GM23338 (cell line): ENCODE measurements around the gene RPS18. TPM values are rescaled to one million over a fixed set of nuclear protein-coding genes. Genes with fewer than 3 reads are reported as not detected.

Experiments used
- ATAC-seq: fragments of 200-7000 bp; cut with Tn5 transposase; 3 replicates; pipeline ENCODE4 v1.9.1; 2020
- DNase-seq: peaks from one replicate; pipeline ENCODE4 v3.0.0-alpha.2; 2015; ENCODE audit warnings: low spot score
- H2AFZ ChIP-seq: fragments of 200-600 bp; sonication (generic); 2 replicates; pipeline ENCODE4 v1.8.0; 2016; ENCODE audit warnings: antibody characterized with exemption, mild to moderate bottlenecking, moderate library complexity
- H3F3A ChIP-seq: fragments of 200-600 bp; sonication (generic); replicated peaks from 2 replicates; pipeline ENCODE4 v1.8.0; 2017; ENCODE audit warnings: antibody characterized with exemption, mixed run types, low read depth
- H3K27ac ChIP-seq: fragments of 200-600 bp; sonication (generic); 2 replicates; pipeline ENCODE4 v1.6.1; 2016; ENCODE audit warnings: low read depth
- H3K27me3 ChIP-seq: fragments of 200-600 bp; sonication (generic); 2 replicates; pipeline ENCODE4 v1.8.0; 2016; ENCODE audit warnings: mild to moderate bottlenecking, mixed run types, moderate library complexity; ENCODE audit not compliant: insufficient read depth
- H3K36me3 ChIP-seq: fragments of 200-600 bp; sonication (generic); 2 replicates; pipeline ENCODE4 v1.8.0; 2016; ENCODE audit warnings: mild to moderate bottlenecking; ENCODE audit not compliant: insufficient read depth
- H3K4me1 ChIP-seq: fragments of 200-600 bp; sonication (generic); 2 replicates; pipeline ENCODE4 v1.8.0; 2016; ENCODE audit warnings: mild to moderate bottlenecking, moderate library complexity; ENCODE audit not compliant: insufficient read depth
- H3K4me2 ChIP-seq: fragments of 200-600 bp; sonication (generic); 2 replicates; pipeline ENCODE4 v1.7.1; 2017; ENCODE audit warnings: mixed run types
- H3K4me3 ChIP-seq: fragments of 200-600 bp; sonication (generic); 2 replicates; pipeline ENCODE4 v1.6.1; 2016; ENCODE audit warnings: mixed run types
- H3K79me2 ChIP-seq: fragments of 200-600 bp; sonication (generic); replicated peaks from 2 replicates; pipeline ENCODE4 v1.8.0; 2017; ENCODE audit warnings: mild to moderate bottlenecking; ENCODE audit not compliant: insufficient read depth
- H3K9me2 ChIP-seq: fragments of 200-600 bp; sonication (generic); 2 replicates; pipeline ENCODE4 v1.8.0; 2017; ENCODE audit not compliant: insufficient read depth
- H4K20me1 ChIP-seq: fragments of 200-600 bp; sonication (generic); replicated peaks from 2 replicates; pipeline ENCODE4 v1.8.0; 2017; ENCODE audit warnings: mild to moderate bottlenecking; ENCODE audit not compliant: insufficient read depth
- H3K27ac Mint-ChIP-seq: 2 replicates; pipeline ENCODE4 v1.8.0; 2020; ENCODE audit warnings: inconsistent platforms, mild to moderate bottlenecking, moderate library complexity, mixed read lengths
- H3K27me3 Mint-ChIP-seq: 3 replicates; pipeline ENCODE4 v1.8.0; 2022; ENCODE audit warnings: low read depth, mild to moderate bottlenecking, moderate library complexity, mixed read lengths, inconsistent platforms; ENCODE audit not compliant: insufficient read depth, poor library complexity
- H3K36me3 Mint-ChIP-seq: 3 replicates; pipeline ENCODE4 v1.8.0; 2021; ENCODE audit warnings: low read depth, mild to moderate bottlenecking, inconsistent platforms, moderate library complexity, mixed read lengths
- H3K4me1 Mint-ChIP-seq: 3 replicates; pipeline ENCODE4 v1.8.0; 2020; ENCODE audit warnings: mild to moderate bottlenecking, inconsistent platforms, mixed read lengths
- H3K4me3 Mint-ChIP-seq: 3 replicates; pipeline ENCODE4 v1.8.0; 2021; ENCODE audit warnings: moderate library complexity, mild to moderate bottlenecking, inconsistent platforms, mixed read lengths
- H3K9me3 Mint-ChIP-seq: 3 replicates; pipeline ENCODE4 v1.8.0; 2020; ENCODE audit warnings: moderate library complexity, mild to moderate bottlenecking, inconsistent platforms, mixed read lengths
- CREB1 ChIP-seq: fragments of 250-450 bp; sonication (Bioruptor Pico); IDR thresholded peaks from 2 replicates; pipeline ENCODE4 v1.5.0; 2020; ENCODE audit warnings: low read depth, mild to moderate bottlenecking, moderate library complexity
- EZH2 ChIP-seq: fragments of 200-600 bp; sonication (generic); IDR thresholded peaks from one replicate; pipeline ENCODE4 v1.8.0; 2017; ENCODE audit warnings: antibody characterized with exemption, mild to moderate bottlenecking, low read depth; ENCODE audit not compliant: unreplicated experiment
- EZH2phosphoT487 ChIP-seq: fragments of 200-600 bp; sonication (generic); IDR thresholded peaks from one replicate; pipeline ENCODE4 v1.8.1; 2018; ENCODE audit warnings: antibody characterized with exemption; ENCODE audit not compliant: unreplicated experiment
- JUNB ChIP-seq: IDR thresholded peaks from one replicate; pipeline ENCODE4 v1.6.1; 2016; ENCODE audit warnings: antibody characterized with exemption; ENCODE audit not compliant: unreplicated experiment
- NANOG ChIP-seq: IDR thresholded peaks from 2 replicates; pipeline ENCODE4 v1.6.1; 2016; ENCODE audit warnings: antibody characterized with exemption, borderline replicate concordance
- POLR2AphosphoS5 ChIP-seq: IDR thresholded peaks from 2 replicates; pipeline ENCODE4 v1.6.1; 2016; ENCODE audit warnings: antibody characterized with exemption, low read depth
- STAT1 ChIP-seq: IDR thresholded peaks from one replicate; pipeline ENCODE4 v1.6.1; 2016; ENCODE audit warnings: antibody characterized with exemption; ENCODE audit not compliant: unreplicated experiment
- ZNF114 ChIP-seq: fragments of 250-450 bp; sonication (Bioruptor Pico); IDR thresholded peaks from 2 replicates; pipeline ENCODE4 v1.5.0; 2020; ENCODE audit warnings: mild to moderate bottlenecking, moderate library complexity
- ZNF331 ChIP-seq: fragments of 250-450 bp; sonication (Bioruptor Pico); IDR thresholded peaks from 2 replicates; pipeline ENCODE4 v1.5.0; 2020; ENCODE audit warnings: low read depth, mild to moderate bottlenecking, moderate library complexity
- polyA plus RNA-seq: library from polyadenylated mRNA; unstranded; fragments of >200 nt; fragmentation: Nextera tagmentation; extraction: Ambion mirVana; gene quantifications from 2 replicates; pipeline ENCODE4 v1.2.1, GENCODE V29; 2016
- total RNA-seq: library from RNA; depleted of rRNA; stranded (reverse); fragments of >200 nt; shearing (Covaris generic); gene quantifications from 2 replicates; pipeline ENCODE4 v1.2.3, GENCODE V29; 2014
- TF ChIP-seq, protein P1 (sequence below): IDR thresholded peaks from one replicate; pipeline ENCODE4 v1.6.1; 2018; ENCODE audit warnings: antibody characterized with exemption; ENCODE audit not compliant: unreplicated experiment
- TF ChIP-seq, protein P2 (sequence below), 2 experiments: fragments of 200-600 bp in 1 of 2; sonication (generic) in 1 of 2; conservative IDR thresholded peaks; 2 replicates each; pipeline versions ENCODE4 v1.5.1 to v1.6.1; 2016 to 2017; ENCODE audit warnings: antibody characterized with exemption in 2 of 2, low read depth in 2 of 2, mild to moderate bottlenecking in 2 of 2, moderate library complexity in 1 of 2
- TF ChIP-seq, protein P3 (sequence below): IDR thresholded peaks from 2 replicates; pipeline ENCODE4 v1.6.1; 2016; ENCODE audit warnings: antibody characterized with exemption
- TF ChIP-seq, protein P4 (sequence below): fragments of 250-450 bp; sonication (Bioruptor Pico); IDR thresholded peaks from 2 replicates; pipeline ENCODE4 v1.5.0; 2020; ENCODE audit warnings: mild to moderate bottlenecking, moderate library complexity

Gene RPS18
- total and polyA plus RNA-seq, 2 experiments from 2014 or later = 2,133 to 4,776 TPM

DNA sequence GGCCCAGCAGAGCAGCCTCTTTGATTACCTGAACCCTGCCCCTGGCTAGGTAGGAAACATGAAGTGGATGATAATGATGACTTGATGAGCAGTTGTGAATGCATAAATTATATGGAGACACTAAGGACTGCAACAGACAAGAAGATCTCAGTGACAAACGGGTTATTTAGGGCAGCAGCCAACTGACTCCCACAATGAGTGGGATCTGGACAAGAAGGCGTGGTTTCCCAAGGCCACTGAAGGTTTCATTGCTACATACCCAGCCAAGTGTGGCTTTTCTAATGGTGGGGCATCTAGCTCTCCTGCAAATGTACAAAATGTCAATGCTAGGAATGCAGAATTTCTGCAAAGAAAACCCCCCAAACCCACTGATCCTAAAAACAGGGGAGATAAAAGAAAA is 34.1 kb upstream of the RPS18 start:
- H3K4me3 ChIP-seq = no peak overlapping the region
- no peak overlapping the region for H3K4me3 Mint-ChIP-seq
- DNase-seq = no peak
- peaks cover 5% of the 10 kb centered on the region; the same call in 1 of the 2 replicates for H3K9me2 ChIP-seq
- TF ChIP-seq, protein P1, sequence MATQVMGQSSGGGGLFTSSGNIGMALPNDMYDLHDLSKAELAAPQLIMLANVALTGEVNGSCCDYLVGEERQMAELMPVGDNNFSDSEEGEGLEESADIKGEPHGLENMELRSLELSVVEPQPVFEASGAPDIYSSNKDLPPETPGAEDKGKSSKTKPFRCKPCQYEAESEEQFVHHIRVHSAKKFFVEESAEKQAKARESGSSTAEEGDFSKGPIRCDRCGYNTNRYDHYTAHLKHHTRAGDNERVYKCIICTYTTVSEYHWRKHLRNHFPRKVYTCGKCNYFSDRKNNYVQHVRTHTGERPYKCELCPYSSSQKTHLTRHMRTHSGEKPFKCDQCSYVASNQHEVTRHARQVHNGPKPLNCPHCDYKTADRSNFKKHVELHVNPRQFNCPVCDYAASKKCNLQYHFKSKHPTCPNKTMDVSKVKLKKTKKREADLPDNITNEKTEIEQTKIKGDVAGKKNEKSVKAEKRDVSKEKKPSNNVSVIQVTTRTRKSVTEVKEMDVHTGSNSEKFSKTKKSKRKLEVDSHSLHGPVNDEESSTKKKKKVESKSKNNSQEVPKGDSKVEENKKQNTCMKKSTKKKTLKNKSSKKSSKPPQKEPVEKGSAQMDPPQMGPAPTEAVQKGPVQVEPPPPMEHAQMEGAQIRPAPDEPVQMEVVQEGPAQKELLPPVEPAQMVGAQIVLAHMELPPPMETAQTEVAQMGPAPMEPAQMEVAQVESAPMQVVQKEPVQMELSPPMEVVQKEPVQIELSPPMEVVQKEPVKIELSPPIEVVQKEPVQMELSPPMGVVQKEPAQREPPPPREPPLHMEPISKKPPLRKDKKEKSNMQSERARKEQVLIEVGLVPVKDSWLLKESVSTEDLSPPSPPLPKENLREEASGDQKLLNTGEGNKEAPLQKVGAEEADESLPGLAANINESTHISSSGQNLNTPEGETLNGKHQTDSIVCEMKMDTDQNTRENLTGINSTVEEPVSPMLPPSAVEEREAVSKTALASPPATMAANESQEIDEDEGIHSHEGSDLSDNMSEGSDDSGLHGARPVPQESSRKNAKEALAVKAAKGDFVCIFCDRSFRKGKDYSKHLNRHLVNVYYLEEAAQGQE = no peak
- TF ChIP-seq, protein P2, sequence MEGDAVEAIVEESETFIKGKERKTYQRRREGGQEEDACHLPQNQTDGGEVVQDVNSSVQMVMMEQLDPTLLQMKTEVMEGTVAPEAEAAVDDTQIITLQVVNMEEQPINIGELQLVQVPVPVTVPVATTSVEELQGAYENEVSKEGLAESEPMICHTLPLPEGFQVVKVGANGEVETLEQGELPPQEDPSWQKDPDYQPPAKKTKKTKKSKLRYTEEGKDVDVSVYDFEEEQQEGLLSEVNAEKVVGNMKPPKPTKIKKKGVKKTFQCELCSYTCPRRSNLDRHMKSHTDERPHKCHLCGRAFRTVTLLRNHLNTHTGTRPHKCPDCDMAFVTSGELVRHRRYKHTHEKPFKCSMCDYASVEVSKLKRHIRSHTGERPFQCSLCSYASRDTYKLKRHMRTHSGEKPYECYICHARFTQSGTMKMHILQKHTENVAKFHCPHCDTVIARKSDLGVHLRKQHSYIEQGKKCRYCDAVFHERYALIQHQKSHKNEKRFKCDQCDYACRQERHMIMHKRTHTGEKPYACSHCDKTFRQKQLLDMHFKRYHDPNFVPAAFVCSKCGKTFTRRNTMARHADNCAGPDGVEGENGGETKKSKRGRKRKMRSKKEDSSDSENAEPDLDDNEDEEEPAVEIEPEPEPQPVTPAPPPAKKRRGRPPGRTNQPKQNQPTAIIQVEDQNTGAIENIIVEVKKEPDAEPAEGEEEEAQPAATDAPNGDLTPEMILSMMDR (conservative IDR thresholded peaks at IDR 0.05; ENCODE audit: low read depth in 2 of 2) = no peak
- TF ChIP-seq ZNF331 (CRISPR knock-in tag) (no peak), NANOG (no peak), EZH2phosphoT487 (no peak), CREB1 (no peak), STAT1 (no peak), ZNF114 (no peak), EZH2 (no peak), JUNB (no peak), POLR2AphosphoS5 (no peak)
- TF ChIP-seq, protein P3, sequence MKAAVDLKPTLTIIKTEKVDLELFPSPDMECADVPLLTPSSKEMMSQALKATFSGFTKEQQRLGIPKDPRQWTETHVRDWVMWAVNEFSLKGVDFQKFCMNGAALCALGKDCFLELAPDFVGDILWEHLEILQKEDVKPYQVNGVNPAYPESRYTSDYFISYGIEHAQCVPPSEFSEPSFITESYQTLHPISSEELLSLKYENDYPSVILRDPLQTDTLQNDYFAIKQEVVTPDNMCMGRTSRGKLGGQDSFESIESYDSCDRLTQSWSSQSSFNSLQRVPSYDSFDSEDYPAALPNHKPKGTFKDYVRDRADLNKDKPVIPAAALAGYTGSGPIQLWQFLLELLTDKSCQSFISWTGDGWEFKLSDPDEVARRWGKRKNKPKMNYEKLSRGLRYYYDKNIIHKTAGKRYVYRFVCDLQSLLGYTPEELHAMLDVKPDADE = no peak
- TF ChIP-seq, protein P4, sequence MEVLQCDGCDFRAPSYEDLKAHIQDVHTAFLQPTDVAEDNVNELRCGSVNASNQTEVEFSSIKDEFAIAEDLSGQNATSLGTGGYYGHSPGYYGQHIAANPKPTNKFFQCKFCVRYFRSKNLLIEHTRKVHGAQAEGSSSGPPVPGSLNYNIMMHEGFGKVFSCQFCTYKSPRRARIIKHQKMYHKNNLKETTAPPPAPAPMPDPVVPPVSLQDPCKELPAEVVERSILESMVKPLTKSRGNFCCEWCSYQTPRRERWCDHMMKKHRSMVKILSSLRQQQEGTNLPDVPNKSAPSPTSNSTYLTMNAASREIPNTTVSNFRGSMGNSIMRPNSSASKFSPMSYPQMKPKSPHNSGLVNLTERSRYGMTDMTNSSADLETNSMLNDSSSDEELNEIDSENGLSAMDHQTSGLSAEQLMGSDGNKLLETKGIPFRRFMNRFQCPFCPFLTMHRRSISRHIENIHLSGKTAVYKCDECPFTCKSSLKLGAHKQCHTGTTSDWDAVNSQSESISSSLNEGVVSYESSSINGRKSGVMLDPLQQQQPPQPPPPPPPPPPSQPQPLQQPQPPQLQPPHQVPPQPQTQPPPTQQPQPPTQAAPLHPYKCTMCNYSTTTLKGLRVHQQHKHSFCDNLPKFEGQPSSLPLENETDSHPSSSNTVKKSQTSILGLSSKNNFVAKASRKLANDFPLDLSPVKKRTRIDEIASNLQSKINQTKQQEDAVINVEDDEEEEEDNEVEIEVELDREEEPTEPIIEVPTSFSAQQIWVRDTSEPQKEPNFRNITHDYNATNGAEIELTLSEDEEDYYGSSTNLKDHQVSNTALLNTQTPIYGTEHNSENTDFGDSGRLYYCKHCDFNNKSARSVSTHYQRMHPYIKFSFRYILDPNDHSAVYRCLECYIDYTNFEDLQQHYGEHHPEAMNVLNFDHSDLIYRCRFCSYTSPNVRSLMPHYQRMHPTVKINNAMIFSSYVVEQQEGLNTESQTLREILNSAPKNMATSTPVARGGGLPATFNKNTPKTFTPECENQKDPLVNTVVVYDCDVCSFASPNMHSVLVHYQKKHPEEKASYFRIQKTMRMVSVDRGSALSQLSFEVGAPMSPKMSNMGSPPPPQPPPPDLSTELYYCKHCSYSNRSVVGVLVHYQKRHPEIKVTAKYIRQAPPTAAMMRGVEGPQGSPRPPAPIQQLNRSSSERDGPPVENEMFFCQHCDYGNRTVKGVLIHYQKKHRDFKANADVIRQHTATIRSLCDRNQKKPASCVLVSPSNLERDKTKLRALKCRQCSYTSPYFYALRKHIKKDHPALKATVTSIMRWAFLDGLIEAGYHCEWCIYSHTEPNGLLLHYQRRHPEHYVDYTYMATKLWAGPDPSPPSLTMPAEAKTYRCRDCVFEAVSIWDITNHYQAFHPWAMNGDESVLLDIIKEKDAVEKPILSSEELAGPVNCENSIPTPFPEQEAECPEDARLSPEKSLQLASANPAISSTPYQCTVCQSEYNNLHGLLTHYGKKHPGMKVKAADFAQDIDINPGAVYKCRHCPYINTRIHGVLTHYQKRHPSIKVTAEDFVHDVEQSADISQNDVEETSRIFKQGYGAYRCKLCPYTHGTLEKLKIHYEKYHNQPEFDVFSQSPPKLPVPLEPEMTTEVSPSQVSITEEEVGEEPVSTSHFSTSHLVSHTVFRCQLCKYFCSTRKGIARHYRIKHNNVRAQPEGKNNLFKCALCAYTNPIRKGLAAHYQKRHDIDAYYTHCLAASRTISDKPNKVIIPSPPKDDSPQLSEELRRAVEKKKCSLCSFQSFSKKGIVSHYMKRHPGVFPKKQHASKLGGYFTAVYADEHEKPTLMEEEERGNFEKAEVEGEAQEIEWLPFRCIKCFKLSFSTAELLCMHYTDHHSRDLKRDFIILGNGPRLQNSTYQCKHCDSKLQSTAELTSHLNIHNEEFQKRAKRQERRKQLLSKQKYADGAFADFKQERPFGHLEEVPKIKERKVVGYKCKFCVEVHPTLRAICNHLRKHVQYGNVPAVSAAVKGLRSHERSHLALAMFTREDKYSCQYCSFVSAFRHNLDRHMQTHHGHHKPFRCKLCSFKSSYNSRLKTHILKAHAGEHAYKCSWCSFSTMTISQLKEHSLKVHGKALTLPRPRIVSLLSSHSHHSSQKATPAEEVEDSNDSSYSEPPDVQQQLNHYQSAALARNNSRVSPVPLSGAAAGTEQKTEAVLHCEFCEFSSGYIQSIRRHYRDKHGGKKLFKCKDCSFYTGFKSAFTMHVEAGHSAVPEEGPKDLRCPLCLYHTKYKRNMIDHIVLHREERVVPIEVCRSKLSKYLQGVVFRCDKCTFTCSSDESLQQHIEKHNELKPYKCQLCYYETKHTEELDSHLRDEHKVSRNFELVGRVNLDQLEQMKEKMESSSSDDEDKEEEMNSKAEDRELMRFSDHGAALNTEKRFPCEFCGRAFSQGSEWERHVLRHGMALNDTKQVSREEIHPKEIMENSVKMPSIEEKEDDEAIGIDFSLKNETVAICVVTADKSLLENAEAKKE (CRISPR knock-in tag) = no peak
- H3K4me2 ChIP-seq = no peak overlapping the region
- H3K27ac ChIP-seq = no peak overlapping the region
- no peak for ATAC-seq
- no peaks in the 10 kb centered on the region for H3F3A ChIP-seq
- H3K4me1 Mint-ChIP-seq = peaks cover 14% of the 10 kb centered on the region
- H3K4me1 ChIP-seq = peaks cover 9% of the 10 kb centered on the region
- no peaks in the 10 kb centered on the region for H3K79me2 ChIP-seq
- no peaks in the 10 kb centered on the region for H3K36me3 Mint-ChIP-seq
- H2AFZ ChIP-seq = no peak overlapping the region
- H3K9me3 Mint-ChIP-seq = no peaks in the 10 kb centered on the region
- no peaks in the 10 kb centered on the region for H3K36me3 ChIP-seq
- H3K27me3 Mint-ChIP-seq = peaks cover 11% of the 10 kb centered on the region
- H4K20me1 ChIP-seq = no peaks in the 10 kb centered on the region
- peaks cover 19% of the 10 kb centered on the region; the same call in 1 of the 2 replicates for H3K27me3 ChIP-seq
- H3K27ac Mint-ChIP-seq = no peak overlapping the region
